Measurements from ENCODE around the gene PYGB. TPM values are rescaled to one million over a fixed set of nuclear protein-coding genes. Genes with fewer than 3 reads are reported as not detected.

PYGB gene
- total RNA-seq: 207 and 218 TPM in 2 replicates

DNA sequence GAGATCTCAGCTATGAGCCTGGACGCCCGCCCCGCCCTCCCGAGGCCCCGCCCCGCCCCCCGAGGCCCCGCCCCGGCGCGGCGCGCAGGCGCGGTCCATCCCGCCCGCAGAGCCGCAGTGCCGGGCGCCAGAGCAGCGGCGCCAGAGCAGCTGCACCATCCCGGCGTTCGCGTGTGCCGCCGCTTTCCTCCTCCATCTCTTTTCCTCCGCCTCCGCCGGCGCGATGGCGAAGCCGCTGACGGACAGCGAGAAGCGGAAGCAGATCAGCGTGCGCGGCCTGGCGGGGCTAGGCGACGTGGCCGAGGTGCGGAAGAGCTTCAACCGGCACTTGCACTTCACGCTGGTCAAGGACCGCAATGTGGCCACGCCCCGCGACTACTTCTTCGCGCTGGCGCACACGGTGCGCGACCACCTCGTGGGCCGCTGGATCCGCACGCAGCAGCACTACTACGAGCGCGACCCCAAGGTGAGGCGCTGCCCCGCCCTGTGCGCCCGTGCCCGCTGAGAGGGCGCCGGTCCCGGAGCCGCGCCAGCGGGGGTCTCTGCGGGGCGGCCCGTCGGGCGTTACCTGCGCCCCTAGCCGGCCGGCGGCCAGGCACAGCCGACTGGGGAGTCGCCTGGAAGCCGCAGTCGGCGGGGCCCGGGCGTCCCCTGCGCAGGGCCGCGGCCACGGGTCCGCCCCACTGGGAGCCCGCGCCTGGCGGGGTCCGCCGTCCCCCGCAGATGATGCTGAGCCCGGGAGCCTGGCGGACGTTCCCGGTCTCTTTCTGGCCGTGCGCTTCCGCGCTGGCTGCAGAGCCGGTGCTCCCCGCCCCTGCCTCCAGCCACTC is at the start of gene PYGB:
TSS of gene PYGB (plus strand) at position 130 of the 830 bp plus-strand sequence. CDS start at position 224, 94 bp downstream.

Other genes starting within 250 kb of the PYGB start
- 1.3 and 1.8 TPM in 2 replicates for gene ACSS1, start 189.9 kb upstream of the PYGB start, total RNA-seq
- gene VSX1, start 165.9 kb upstream of the PYGB start, total RNA-seq: not detected in 2 replicates
- gene ENTPD6, start 52.4 kb upstream of the PYGB start, total RNA-seq: 87.1 and 97.2 TPM in 2 replicates
- gene ABHD12, start 142.8 kb downstream of the PYGB start, total RNA-seq: 79.2 and 82.8 TPM in 2 replicates
- gene GINS1, start 159.6 kb downstream of the PYGB start, total RNA-seq: 18.4 and 19.5 TPM in 2 replicates